ENCODE results near the gene LCLAT1.

LCLAT1 gene

GRCh38 chr2:30677861-30678385, 230.9 kb downstream of the LCLAT1 start:
- no peak for DNase-seq

- no peak for DNase-seq
Observed at GRCh38 chr2:30678410-30679137, 231.5 kb downstream of the LCLAT1 start.

GRCh38 chr2:30679426-30680088, 232.5 kb downstream of the LCLAT1 start:
- DNase-seq, result peak; percentile 69

GRCh38 chr2:30680121-30680520, 233.1 kb downstream of the LCLAT1 start:
- no peak for DNase-seq

- DNase-seq, result no peak
Observed at GRCh38 chr2:30681022-30681421, 234.0 kb downstream of the LCLAT1 start.

GRCh38 chr2:30683236-30683956, 236.3 kb downstream of the LCLAT1 start:
- DNase-seq, result no peak

- no peak for DNase-seq
Observed at GRCh38 chr2:30684026-30684425, 237.0 kb downstream of the LCLAT1 start.

GRCh38 chr2:30684516-30684915, 237.5 kb downstream of the LCLAT1 start:
- DNase-seq, result no peak

GRCh38 chr2:30684996-30685395, 237.9 kb downstream of the LCLAT1 start:
- no peak for DNase-seq

GRCh38 chr2:30686000-30686399, 239.0 kb downstream of the LCLAT1 start:
- no peak for DNase-seq

- no peak for DNase-seq
Observed at GRCh38 chr2:30686669-30687068, 239.6 kb downstream of the LCLAT1 start.

- no peak for DNase-seq
Observed at GRCh38 chr2:30688956-30689401, 241.9 kb downstream of the LCLAT1 start.

- DNase-seq, result no peak
Observed at GRCh38 chr2:30689496-30690125, 242.6 kb downstream of the LCLAT1 start.

GRCh38 chr2:30690126-30690561, 243.1 kb downstream of the LCLAT1 start:
- no peak for DNase-seq

- DNase-seq, result no peak
Observed at GRCh38 chr2:30691091-30691947, 244.3 kb downstream of the LCLAT1 start.

GRCh38 chr2:30691948-30692828, 245.1 kb downstream of the LCLAT1 start:
- no peak for DNase-seq

GRCh38 chr2:30692829-30693275, 245.8 kb downstream of the LCLAT1 start:
- peak; percentile 58 for DNase-seq

All from fibroblast of skin of back (primary cell).